ENCODE results near the gene ZSCAN9. TPM values are rescaled to one million over a fixed set of nuclear protein-coding genes. Genes with fewer than 3 reads are reported as not detected.
A peak's percentile ranks its signal among the peaks of the same experiment; 100 is the strongest.

The ZSCAN9 gene
- total and polyA plus RNA-seq, 9 of the 15 experiments (the other 6 are each of a cell fraction or from before 2014, with no cell fraction given): 18.8 to 48.9 (median 28.7) TPM

DNA sequence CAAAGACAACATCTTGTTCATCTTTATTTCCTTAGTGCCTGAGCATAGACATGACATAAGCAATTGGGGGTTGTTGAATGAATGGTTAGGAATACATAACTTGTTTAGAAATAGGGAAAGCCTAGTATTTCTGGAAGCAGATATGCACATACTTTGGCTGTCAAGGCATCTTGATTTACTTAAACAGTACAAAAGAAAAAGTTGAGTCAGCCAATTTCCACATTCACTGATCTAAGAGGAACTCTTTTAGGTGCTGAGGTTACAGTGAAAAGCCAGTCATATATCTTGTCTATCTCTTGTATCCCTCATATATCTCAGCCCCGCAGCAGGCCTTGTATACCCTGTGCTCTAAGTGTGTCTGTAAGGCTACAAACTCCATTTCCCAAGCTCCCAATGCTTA is 15.4 kb downstream of the ZSCAN9 start (continued):
- TF ChIP-seq, protein P1, sequence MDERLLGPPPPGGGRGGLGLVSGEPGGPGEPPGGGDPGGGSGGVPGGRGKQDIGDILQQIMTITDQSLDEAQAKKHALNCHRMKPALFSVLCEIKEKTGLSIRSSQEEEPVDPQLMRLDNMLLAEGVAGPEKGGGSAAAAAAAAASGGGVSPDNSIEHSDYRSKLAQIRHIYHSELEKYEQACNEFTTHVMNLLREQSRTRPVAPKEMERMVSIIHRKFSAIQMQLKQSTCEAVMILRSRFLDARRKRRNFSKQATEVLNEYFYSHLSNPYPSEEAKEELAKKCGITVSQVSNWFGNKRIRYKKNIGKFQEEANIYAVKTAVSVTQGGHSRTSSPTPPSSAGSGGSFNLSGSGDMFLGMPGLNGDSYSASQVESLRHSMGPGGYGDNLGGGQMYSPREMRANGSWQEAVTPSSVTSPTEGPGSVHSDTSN (CRISPR knock-in tag; IDR thresholded peaks at IDR 0.05; ENCODE audit: low read depth): no peak
- TF ChIP-seq, protein P1 (tag; conservative IDR thresholded peaks at IDR 0.05; ENCODE audit: low read depth): peak; percentile 75
- TF ChIP-seq, protein P2, sequence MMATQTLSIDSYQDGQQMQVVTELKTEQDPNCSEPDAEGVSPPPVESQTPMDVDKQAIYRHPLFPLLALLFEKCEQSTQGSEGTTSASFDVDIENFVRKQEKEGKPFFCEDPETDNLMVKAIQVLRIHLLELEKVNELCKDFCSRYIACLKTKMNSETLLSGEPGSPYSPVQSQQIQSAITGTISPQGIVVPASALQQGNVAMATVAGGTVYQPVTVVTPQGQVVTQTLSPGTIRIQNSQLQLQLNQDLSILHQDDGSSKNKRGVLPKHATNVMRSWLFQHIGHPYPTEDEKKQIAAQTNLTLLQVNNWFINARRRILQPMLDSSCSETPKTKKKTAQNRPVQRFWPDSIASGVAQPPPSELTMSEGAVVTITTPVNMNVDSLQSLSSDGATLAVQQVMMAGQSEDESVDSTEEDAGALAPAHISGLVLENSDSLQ (IDR thresholded peaks at IDR 0.05): peak; percentile 58
- TF ChIP-seq E2F3 (CRISPR knock-in tag; IDR thresholded peaks at IDR 0.05) (no peak), MAFK (IDR thresholded peaks at IDR 0.05; ENCODE audit: low read length) (peak; percentile 63; the same call in 1 of the 2 replicates), SREBF2 (CRISPR knock-in tag; IDR thresholded peaks at IDR 0.05) (no peak), ZNF785 (CRISPR knock-in tag; IDR thresholded peaks at IDR 0.05) (no peak), TARDBP (IDR thresholded peaks at IDR 0.05) (no peak), PTTG1 (tag; IDR thresholded peaks at IDR 0.05; ENCODE audit: low read depth) (no peak)
- TF ChIP-seq, protein P3, sequence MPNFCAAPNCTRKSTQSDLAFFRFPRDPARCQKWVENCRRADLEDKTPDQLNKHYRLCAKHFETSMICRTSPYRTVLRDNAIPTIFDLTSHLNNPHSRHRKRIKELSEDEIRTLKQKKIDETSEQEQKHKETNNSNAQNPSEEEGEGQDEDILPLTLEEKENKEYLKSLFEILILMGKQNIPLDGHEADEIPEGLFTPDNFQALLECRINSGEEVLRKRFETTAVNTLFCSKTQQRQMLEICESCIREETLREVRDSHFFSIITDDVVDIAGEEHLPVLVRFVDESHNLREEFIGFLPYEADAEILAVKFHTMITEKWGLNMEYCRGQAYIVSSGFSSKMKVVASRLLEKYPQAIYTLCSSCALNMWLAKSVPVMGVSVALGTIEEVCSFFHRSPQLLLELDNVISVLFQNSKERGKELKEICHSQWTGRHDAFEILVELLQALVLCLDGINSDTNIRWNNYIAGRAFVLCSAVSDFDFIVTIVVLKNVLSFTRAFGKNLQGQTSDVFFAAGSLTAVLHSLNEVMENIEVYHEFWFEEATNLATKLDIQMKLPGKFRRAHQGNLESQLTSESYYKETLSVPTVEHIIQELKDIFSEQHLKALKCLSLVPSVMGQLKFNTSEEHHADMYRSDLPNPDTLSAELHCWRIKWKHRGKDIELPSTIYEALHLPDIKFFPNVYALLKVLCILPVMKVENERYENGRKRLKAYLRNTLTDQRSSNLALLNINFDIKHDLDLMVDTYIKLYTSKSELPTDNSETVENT (CRISPR knock-in tag; IDR thresholded peaks at IDR 0.05): no peak

Measured in K562 (cell line).